ENCODE measurements around the gene PDE10A.

PDE10A gene

GRCh38 chr6:165325609-165326008, 337.4 kb downstream of the PDE10A start:
- DNase-seq: no peak

GRCh38 chr6:165321555-165322145, 341.4 kb downstream of the PDE10A start:
- DNase-seq: no peak

DNA sequence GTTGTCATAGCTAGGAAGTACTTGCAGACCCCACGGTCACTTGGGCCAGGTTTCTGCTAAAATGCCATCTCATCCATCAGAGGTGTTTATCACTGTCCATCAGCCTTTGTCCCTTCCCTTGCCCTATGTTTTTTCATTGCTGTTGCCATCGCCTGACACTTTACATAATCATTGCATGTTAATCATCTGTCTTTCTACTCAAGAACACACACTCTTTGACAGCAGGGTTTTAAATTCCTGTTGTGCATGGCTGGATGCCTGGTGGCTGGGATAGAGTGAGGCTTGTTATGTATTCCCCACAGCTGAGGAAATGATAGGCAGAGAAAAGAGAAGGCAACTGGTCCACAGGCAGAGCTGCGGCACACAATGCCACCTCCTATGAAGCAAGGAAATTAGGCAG, 341.9 kb downstream of the PDE10A start:
- DNase-seq: no peak

DNA sequence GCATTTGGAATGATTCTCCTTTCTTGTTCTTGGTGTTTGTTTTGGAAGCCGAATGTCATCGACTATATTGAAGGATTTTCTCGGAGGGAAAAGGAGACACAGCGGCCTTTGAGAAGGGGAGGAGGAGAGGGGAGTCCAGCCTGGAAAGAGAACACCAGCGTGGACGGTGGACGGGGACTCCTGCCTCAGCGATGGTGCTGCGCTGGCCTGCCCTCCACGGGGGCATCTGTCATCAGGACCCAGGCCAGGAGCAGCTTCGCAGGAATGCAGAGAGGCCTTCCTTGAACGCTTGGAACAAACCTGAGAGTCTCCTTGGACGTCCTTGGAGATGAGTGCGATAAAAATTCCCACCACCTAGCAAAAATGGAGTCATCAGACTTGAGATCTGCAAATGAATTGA, 345.3 kb downstream of the PDE10A start:
- no peak for DNase-seq

- DNase-seq: no peak
Observed at GRCh38 chr6:165308926-165309731, 353.9 kb downstream of the PDE10A start, which contains the start of gene C6orf118. Gene C6orf118, minus strand, starts transcription at chr6:165309605. Its CDS starts 19 bp downstream, at chr6:165309586.

- DNase-seq: no peak
Observed at GRCh38 chr6:165306955-165307354, 356.1 kb downstream of the PDE10A start.

DNA sequence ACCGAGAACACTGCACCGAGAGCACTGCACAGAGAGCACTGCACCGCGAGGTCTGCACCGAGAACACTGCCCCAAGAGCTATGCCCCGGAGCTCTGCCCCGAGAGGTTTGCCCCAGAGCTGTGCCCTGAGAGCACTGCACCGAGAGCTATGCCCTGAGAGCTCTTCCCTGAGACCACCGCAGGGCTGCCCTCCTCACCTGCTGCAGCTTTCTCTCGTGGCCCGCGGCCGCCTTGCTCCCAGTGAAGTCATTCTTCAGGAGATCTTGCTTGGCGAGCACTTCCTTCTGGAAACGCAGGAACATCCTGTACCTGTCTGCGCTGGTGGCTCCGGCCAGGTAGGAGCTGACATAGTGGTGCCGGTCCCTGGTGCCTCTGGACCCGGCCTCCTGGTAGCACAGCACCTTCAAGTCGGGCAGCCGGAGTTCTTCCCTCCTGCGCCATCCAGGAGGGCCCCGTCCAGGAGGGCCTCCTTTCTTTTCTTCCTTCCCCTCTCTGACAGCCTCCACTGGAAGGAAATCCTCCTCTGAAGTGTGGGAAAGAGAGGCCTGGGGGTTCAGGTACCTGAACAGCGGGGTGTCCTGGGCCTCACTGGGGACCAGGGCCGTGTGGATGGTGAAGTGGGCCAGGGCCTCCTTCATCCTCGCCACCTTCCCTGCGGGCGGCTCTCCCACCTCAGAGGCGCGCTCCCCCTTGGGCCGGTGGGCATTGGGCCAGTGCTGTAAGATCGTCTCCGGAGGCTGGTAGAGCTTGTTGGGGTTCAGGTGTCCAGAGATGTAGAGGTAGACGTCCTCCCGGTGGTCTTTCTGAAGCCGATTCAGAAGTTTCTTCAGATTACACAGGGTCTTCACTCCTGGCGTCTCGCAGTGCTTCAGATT, 361.4 kb downstream of the PDE10A start:
- no peak for DNase-seq

GRCh38 chr6:165300422-165300936, 362.6 kb downstream of the PDE10A start:
- no peak for DNase-seq

- no peak for DNase-seq
Observed at GRCh38 chr6:165298875-165299274, 364.2 kb downstream of the PDE10A start.

DNA sequence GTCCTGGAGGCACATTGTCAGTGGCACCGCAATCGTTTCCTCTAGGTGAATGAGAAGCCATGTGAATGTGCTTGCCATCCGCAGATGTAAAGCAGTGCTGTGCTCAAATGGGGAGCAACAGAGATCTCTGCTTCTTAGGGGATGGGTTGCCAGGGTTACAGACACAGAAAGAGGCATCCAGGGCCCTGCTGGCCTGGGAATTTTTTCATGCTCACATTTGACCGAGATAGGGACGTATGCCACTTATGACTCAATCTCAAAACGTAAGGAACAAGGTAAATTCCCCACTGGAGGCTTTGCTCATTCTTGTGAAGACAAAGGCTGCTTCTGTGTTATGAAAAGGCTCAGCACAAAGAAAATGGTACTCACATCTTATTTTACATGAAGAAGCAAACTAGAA, 364.6 kb downstream of the PDE10A start:
- DNase-seq: no peak

DNA sequence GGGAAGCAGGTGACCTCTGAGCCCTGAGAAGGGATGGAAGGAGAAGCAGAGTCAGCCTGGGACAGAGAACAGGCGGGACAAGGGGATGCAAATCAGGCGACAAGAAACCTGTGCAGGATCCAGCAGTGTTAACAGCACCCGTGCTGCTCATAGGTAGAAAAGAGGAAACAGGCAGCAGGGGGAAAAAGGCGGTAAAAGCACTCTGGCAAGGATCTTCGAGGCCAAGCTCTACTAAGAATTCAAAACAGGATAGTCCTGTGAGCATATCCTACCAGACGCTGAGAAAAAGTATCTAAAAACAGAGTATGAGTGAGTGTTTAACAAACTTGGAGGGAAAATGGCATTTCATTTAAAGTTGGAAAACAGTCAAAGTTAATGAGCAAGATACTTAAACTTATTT, 370.4 kb downstream of the PDE10A start:
- no peak for DNase-seq

All from activated CD8-positive, alpha-beta memory T cell treated with anti-CD3 and anti-CD28 coated beads for 24 hours (primary cell).